PC-9 (cell line): ENCODE measurements around the gene TOM1L2. TPM values are rescaled to one million over a fixed set of nuclear protein-coding genes. Genes with fewer than 3 reads are reported as not detected.

ENCODE experiments used
- BruUV-seq: library from RNA; stranded (reverse); fragments of 400-500 nt; replicated peaks from 2 replicates; lab custom pipeline; 2021; lab: Mats Ljungman, UMichigan
- CTCF ChIA-PET: fragments of 300-600 bp; sonication (Branson Sonifier 250); formaldehyde crosslinking; loops from one replicate; lab custom pipeline; 2022; ENCODE audit warnings: antibody characterized with exemption; lab: Charles Lee
- POLR2A ChIA-PET: fragments of 300-600 bp; sonication (Branson Sonifier 250); formaldehyde crosslinking; loops from one replicate; lab custom pipeline; 2022; ENCODE audit warnings: antibody characterized with exemption; ENCODE audit not compliant: unreplicated experiment; lab: Charles Lee
- DNase-seq, 2 experiments: peaks; one replicate each; pipeline versions ENCODE4 v3.0.0 to v3.0.0-alpha.2; 2015 to 2022; ENCODE audit warnings: mixed read lengths in 1 of 2
- H2AFZ ChIP-seq: fragments of 200-600 bp; sonication (generic); 2 replicates; pipeline ENCODE4 v1.8.1; 2017; ENCODE audit warnings: antibody characterized with exemption
- H3F3A ChIP-seq: fragments of 200-600 bp; sonication (generic); 2 replicates; pipeline ENCODE4 v1.8.1; 2017; ENCODE audit warnings: antibody characterized with exemption, mild to moderate bottlenecking, low read depth; ENCODE audit not compliant: insufficient read depth
- H3K27ac ChIP-seq: fragments of 200-600 bp; sonication (generic); 2 replicates; pipeline ENCODE4 v1.6.1; 2016; ENCODE audit warnings: mixed run types
- H3K27me3 ChIP-seq: fragments of 200-600 bp; sonication (generic); 2 replicates; pipeline ENCODE4 v1.6.1; 2016; ENCODE audit warnings: low read depth, mixed run types; ENCODE audit not compliant: insufficient read depth
- H3K36me3 ChIP-seq: fragments of 200-600 bp; sonication (generic); 2 replicates; pipeline ENCODE4 v1.6.1; 2016; ENCODE audit warnings: low read depth, mixed run types
- H3K4me1 ChIP-seq: fragments of 200-600 bp; sonication (generic); replicated peaks from 2 replicates; pipeline ENCODE4 v1.6.1; 2016; ENCODE audit warnings: mixed run types; ENCODE audit not compliant: insufficient read depth
- H3K4me2 ChIP-seq: fragments of 200-600 bp; sonication (generic); 2 replicates; pipeline ENCODE4 v1.6.1; 2017; ENCODE audit warnings: mixed run types
- H3K4me3 ChIP-seq: fragments of 200-600 bp; sonication (generic); 2 replicates; pipeline ENCODE4 v1.6.1; 2016; ENCODE audit warnings: mixed run types
- H3K79me2 ChIP-seq: fragments of 200-600 bp; sonication (generic); 2 replicates; pipeline ENCODE4 v1.6.1; 2017; ENCODE audit warnings: low read depth, mixed run types
- H3K9me2 ChIP-seq: fragments of 200-600 bp; sonication (generic); 2 replicates; pipeline ENCODE4 v1.8.1; 2017; ENCODE audit warnings: mild to moderate bottlenecking; ENCODE audit not compliant: insufficient read depth
- H3K9me3 ChIP-seq: fragments of 200-600 bp; sonication (generic); 2 replicates; pipeline ENCODE4 v1.8.1; 2016; ENCODE audit warnings: low read depth; ENCODE audit not compliant: insufficient read depth
- H4K20me1 ChIP-seq: fragments of 200-600 bp; sonication (generic); 2 replicates; pipeline ENCODE4 v1.8.1; 2017; ENCODE audit not compliant: insufficient read depth
- CTCF ChIP-seq: fragments of 200-600 bp; sonication (generic); conservative IDR thresholded peaks from 2 replicates; pipeline ENCODE4 v1.6.1; 2017; ENCODE audit warnings: mixed run types, antibody characterized with exemption, mild to moderate bottlenecking, moderate library complexity
- EZH2 ChIP-seq: fragments of 200-600 bp; sonication (generic); IDR thresholded peaks from 2 replicates; pipeline ENCODE4 v1.8.0; 2017; ENCODE audit warnings: antibody characterized with exemption, low read depth
- intact Hi-C: fragments of 100-400 bp; cut with micrococcal nuclease; formaldehyde crosslinking; loops from one replicate; pipeline ENCODE4 v1.10.0; 2022; ENCODE audit not compliant: unreplicated experiment
- total RNA-seq: library from RNA; stranded (reverse); gene quantifications from 2 replicates; pipeline ENCODE4 v1.2.3, GENCODE V29; 2021

The TOM1L2 gene
- total RNA-seq, 1 experiment from 2014 or later: 68.5 TPM

DNA sequence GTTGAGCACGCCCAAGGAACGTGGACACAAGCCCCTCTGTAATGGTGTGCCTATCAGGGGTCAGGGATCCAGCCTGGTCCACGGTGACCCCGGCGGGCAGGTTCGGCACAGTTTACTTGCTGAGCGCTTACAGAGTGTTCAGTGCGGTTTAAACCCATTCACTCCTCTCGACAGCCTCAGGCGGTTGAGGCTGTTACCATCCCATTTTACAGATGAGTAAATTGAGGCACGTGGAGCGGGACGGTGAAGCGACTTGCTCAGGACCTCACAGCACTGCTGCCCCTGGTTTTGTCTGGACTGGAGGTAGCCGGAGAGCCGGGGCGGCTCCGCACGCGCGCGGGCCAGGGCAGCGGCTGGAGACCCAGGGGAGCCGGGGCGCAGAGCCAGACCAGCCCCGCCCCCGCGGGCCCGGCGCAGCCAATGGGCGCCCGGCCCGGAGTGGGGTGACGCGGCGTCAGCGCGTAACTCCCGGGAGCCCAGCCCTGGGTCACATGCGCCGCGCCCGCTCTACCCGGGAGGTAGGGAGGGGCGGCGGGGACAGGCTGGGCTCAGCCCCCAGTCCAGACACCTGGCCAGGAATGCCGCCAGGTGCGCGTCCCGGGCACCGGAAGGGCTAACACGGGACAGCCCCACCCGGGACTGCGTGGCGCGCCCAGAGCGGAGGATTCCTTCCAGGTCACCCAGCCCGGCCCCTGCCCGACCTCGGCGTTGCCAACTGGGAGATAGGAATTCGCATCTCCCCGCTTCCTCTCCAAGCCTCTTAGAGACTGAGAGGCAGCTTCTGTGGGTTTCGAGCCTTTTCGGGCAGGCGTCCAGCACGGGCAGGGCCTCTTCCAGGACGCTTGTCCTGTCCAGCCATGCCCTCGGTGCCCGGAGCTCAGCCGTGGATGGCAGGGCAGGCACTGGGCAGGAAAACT, 132.2 kb downstream of the TOM1L2 start:
- Histone ChIP-seq H2AFZ (no peak overlapping the region), H3K4me3 (peak overlapping the region; percentile 68), H3K9me2 (no peaks in the 10 kb centered on the region), H3K36me3 (0 out of 2 replicates have a peak, but pooled peaks cover under 1% of the 10 kb centered on the region), H3K4me1 (peaks cover 67% of the 10 kb centered on the region), H3K4me2 (peak overlapping the region; percentile 94), H3K9me3 (no peaks in the 10 kb centered on the region), H3K27me3 (no peaks in the 10 kb centered on the region), H3F3A (peaks cover 64% of the 10 kb centered on the region), H3K27ac (peak overlapping the region; percentile 99), H3K79me2 (peaks cover 30% of the 10 kb centered on the region), H4K20me1 (peaks cover 9% of the 10 kb centered on the region)
- DNase-seq: peak; percentile 93 to 100
- POLR2A ChIA-PET: interaction anchor here (0.7 to 2.0 kb wide), 5 partner anchors 14 to 132 kb away, joined by 3 to 17 read pairs (median 5); partner anchors contain the start of gene TOM1L2
- intact Hi-C loops: loop anchor here (1.0 kb wide), 3 partner anchors 17 to 199 kb away; partner anchors contain the start of genes ATPAF2 and GID4
- BruUV-seq: no TSS peak
- TF ChIP-seq EZH2 (no peak), CTCF (no peak)
- CTCF ChIA-PET: interaction anchor here (0.6 to 2.1 kb wide), 5 partner anchors 12 to 79 kb away, joined by 3 to 9 read pairs (median 6); no protein-coding TSS in a partner anchor

DNA sequence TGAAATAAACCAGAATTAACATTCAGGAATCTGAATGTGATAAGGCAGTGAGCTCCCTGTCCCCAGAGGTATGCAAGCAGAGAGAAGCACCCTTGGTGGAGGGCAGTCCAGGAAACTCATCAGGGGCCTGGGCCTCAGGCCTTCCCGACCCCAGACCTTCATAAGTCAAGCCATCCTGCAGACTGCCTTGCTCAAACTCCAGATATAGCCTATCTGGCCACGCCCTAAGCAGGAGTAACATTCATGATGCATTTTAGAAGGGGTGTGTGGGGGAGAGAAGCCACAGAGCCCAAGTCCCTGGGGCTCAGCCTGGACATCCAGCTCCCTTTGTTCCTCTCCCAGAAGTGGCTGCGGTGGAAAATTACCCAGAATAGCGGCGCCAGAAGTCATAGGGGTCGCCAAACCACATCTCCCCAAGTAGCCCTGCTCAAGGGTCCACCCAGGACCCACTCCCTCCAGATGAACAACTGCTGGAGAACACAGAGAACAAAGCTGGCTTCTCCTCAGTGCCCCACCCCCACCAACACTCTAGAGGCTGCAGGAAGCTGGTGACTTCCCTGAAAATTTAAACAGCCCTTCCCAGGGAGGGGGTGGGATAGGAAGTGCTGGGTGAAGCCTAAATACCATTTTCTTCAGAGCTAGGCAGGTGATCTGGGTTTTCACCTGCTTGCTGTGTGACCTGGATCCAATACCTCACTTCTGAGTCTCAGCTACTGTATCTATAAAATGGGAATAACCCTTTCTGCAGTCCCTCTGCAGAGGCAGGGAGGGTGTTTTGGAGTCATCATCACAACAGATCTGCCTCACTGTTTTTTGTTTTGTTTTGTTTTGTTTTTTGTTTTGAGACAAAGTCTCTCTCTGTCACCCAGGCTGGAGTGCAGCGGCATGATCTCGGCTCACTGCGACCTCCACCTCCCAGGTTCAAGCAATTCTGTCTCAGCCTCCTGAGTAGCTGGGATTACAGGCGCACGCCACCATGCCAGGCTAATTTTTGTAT, 133.9 kb downstream of the TOM1L2 start:
- Histone ChIP-seq H3K79me2 (peaks cover 48% of the 10 kb centered on the region), H3K27me3 (no peaks in the 10 kb centered on the region), H3F3A (peaks cover 60% of the 10 kb centered on the region), H3K27ac (peak overlapping the region; percentile 99), H3K4me3 (peak overlapping the region; percentile 61; the same call in 1 of the 2 replicates), H3K9me3 (no peaks in the 10 kb centered on the region), H3K4me1 (peaks cover 79% of the 10 kb centered on the region), H2AFZ (no peak overlapping the region), H4K20me1 (peaks cover 24% of the 10 kb centered on the region), H3K36me3 (0 out of 2 replicates have a peak, but pooled peaks cover 13% of the 10 kb centered on the region), H3K9me2 (no peaks in the 10 kb centered on the region), H3K4me2 (peak overlapping the region; percentile 94)
- no TSS peak for BruUV-seq
- peak; percentile 69 to 75 for DNase-seq
- CTCF ChIA-PET: interaction anchor here (0.6 to 1.5 kb wide), 2 partner anchors 22 to 640 kb away, joined by 5 to 6 read pairs; no protein-coding TSS in a partner anchor
- intact Hi-C loops: no loop called here
- POLR2A ChIA-PET: interaction anchor here (0.5 to 2.0 kb wide), 20 partner anchors 12 to 817 kb away, joined by 3 to 15 read pairs (median 4); partner anchors contain the start of genes DRC3 and TOM1L2
- no peak for TF ChIP-seq CTCF
- no peak for TF ChIP-seq EZH2
